ENCODE results near the gene RNF26.
"Not testable (repeated sequence)": the region's sequence is repeated elsewhere in the genome, so short reads cannot be mapped to it uniquely, and the experiment has no call there.

The RNF26 gene

GRCh38 chr11:119372260-119373058 is 38.1 kb downstream of the RNF26 start:
- no peak for DNase-seq

- no peak for DNase-seq
Measured at GRCh38 chr11:119373059-119373920, 39.0 kb downstream of the RNF26 start.

GRCh38 chr11:119373921-119374631 is 39.7 kb downstream of the RNF26 start:
- peak; percentile 56 for DNase-seq

- no peak for DNase-seq
Measured at GRCh38 chr11:119374632-119375336, 40.5 kb downstream of the RNF26 start.

- DNase-seq = no peak
Measured at GRCh38 chr11:119375337-119376196, 41.2 kb downstream of the RNF26 start.

- no peak for DNase-seq
Measured at GRCh38 chr11:119376197-119376847, 42.0 kb downstream of the RNF26 start.

GRCh38 chr11:119377112-119377901 is 43.0 kb downstream of the RNF26 start:
- no peak for DNase-seq

- no peak for DNase-seq
Measured at GRCh38 chr11:119377961-119378667, 43.8 kb downstream of the RNF26 start.

- no peak for DNase-seq
Measured at GRCh38 chr11:119378851-119379465, 44.6 kb downstream of the RNF26 start.

- DNase-seq = no peak
Measured at GRCh38 chr11:119380160-119380826, 46.0 kb downstream of the RNF26 start.

GRCh38 chr11:119380827-119381180 is 46.5 kb downstream of the RNF26 start:
- DNase-seq = no peak

GRCh38 chr11:119381181-119381988 is 47.1 kb downstream of the RNF26 start, which contains the start of gene USP2:
TSS of gene USP2 (minus strand) at chr11:119381690. CDS start at chr11:119373480, 8,210 bp downstream.
- peak; percentile 97 for DNase-seq

- DNase-seq = no peak
Measured at GRCh38 chr11:119382101-119382500, 47.8 kb downstream of the RNF26 start.

GRCh38 chr11:119382513-119382912 is 48.2 kb downstream of the RNF26 start:
- not testable (repeated sequence) for DNase-seq

GRCh38 chr11:119384332-119384731 is 50.0 kb downstream of the RNF26 start:
- DNase-seq = no peak

Measured in activated CD4-positive, alpha-beta T cell treated with anti-CD3 and anti-CD28 coated beads for 48 hours (primary cell).